Fibroblast of the aortic adventitia (primary cell): ENCODE data around the gene SANBR. TPM values are rescaled to one million over a fixed set of nuclear protein-coding genes. Genes with fewer than 3 reads are reported as not detected.

Source experiments
- DNase-seq: peaks from one replicate; pipeline ENCODE4 v3.0.0-alpha.2; 2010; ENCODE audit warnings: low read depth
- H3K4me3 ChIP-seq: 2 replicates; pipeline ENCODE4 v1.5.1; 2011; ENCODE audit warnings: low read depth, mild to moderate bottlenecking, control low read depth, low read length, moderate library complexity
- CTCF ChIP-seq: IDR thresholded peaks from 2 replicates; pipeline ENCODE4 v1.5.1; 2011; ENCODE audit warnings: mild to moderate bottlenecking, low read length, control low read depth, inconsistent platforms; ENCODE audit not compliant: insufficient read depth
- total RNA-seq: library from RNA; depleted of rRNA; stranded (reverse); fragments of >200 nt; gene quantifications from 2 replicates; pipeline ENCODE4 v1.2.3, GENCODE V29; 2012; ENCODE audit warnings: low replicate concordance

The SANBR gene
- 17.4 and 20.4 TPM in 2 replicates for total RNA-seq

GRCh38 chr2:61065714-61066709 lies at the start of gene SANBR:
Gene SANBR, plus strand, starts transcription at chr2:61065871. Its CDS starts 4,480 bp downstream, at chr2:61070351.
- peak; percentile 59 for DNase-seq
- no peak for TF ChIP-seq CTCF
- H3K4me3 ChIP-seq, result peak within 1 kb of the TSS; percentile 81

DNA sequence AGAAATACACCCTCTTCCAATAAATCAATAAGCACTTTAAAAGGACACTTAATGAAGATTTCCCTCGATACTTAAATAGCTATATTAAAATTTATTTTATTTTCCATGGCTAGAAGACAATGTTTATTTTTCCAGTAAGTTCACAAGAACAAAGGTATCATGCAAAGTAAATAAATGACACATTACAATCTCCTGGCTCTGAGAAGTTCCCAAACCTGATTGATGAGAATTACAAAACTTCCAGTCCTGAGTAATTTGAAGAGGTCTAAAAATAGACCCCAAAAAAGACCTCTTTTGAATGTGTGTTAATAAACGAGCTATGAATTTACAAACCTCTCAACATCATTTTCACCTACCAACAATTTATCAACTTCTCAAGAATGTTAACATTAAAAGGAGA lies 49.7 kb upstream of the SANBR start:
- TF ChIP-seq CTCF, result no peak
- DNase-seq, result no peak
- H3K4me3 ChIP-seq, result peak overlapping the region; percentile 94

DNA sequence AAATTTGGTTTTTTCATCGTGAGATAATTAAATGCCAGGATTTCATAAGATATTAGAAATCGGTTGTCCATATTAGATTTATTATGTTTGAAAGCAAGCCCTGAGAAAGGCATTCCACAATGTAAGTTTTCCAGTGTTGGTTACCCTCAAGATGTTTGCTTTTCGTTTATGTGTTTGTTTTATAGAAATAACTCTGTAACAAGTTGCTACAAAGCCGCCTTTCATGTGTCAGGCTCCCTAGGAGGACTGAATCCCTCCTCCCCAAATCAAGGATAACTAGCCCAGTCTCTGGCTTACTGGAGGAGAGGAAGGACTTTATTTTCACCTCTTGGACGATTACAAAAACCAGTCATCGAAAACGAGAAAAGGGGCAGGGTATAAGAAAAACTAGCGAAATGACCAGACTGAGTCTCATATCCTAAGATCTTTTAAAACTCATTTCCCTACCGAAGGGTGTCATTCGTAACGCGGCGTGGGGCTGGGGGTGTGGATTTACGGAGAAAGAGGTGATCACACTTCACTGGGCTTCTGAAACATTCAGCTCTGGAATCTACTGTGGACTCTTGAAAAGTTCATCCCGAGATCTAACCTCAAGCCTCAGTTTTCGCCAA lies 49.2 kb upstream of the SANBR start:
- H3K4me3 ChIP-seq, result peak overlapping the region; percentile 94
- TF ChIP-seq CTCF, result no peak
- peak; percentile 4 for DNase-seq

- peak overlapping the region; percentile 94 for H3K4me3 ChIP-seq
- TF ChIP-seq CTCF, result no peak
- DNase-seq, result peak; percentile 77
These were observed 48.6 kb upstream of the SANBR start for GRCh38 chr2:61017003-61017555.

- no peak for TF ChIP-seq CTCF
- H3K4me3 ChIP-seq, result peak within 1 kb of the TSS; percentile 94
- DNase-seq, result no peak
These were observed 47.9 kb upstream of the SANBR start, which contains the start of the genes PEX13 and PUS10 for GRCh38 chr2:61017556-61018317. Gene PEX13, plus strand, starts transcription at chr2:61017720. Its CDS starts 40 bp downstream, at chr2:61017760. Gene PUS10, minus strand, starts transcription at chr2:61018255. Its CDS starts 6,365 bp downstream, at chr2:61011890.

DNA sequence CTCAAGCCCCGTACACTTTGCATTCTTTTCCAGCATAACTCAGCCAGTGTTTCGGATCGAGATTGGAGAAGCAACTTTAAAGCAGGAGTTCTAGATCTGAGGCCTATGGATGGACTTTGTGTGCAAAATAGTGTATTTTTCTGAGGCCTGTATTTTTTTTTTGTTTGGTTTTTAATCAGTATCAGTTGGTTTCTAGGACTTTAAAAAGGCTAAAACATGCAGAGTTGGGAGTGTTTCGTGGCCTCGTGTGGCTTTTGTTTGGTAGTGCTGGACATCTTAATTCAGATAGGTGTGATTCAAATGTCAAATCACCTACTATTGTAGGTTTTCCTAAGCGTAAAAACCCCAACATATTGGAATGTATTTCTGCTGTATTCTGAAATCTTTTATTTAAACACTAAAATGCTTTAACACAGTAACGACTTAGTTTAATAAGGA lies 47.3 kb upstream of the SANBR start:
- TF ChIP-seq CTCF, result no peak
- DNase-seq, result peak; percentile 60
- H3K4me3 ChIP-seq, result peak overlapping the region; percentile 94
